G401.6 (cell line): ENCODE measurements around the gene POU2F3.

Source experiments
- FAIRE-seq: peaks from 2 replicates; lab custom pipeline; 2012; peaks lifted over from hg19 to GRCh38; lab: Jason Lieb, UNC

POU2F3 gene

DNA sequence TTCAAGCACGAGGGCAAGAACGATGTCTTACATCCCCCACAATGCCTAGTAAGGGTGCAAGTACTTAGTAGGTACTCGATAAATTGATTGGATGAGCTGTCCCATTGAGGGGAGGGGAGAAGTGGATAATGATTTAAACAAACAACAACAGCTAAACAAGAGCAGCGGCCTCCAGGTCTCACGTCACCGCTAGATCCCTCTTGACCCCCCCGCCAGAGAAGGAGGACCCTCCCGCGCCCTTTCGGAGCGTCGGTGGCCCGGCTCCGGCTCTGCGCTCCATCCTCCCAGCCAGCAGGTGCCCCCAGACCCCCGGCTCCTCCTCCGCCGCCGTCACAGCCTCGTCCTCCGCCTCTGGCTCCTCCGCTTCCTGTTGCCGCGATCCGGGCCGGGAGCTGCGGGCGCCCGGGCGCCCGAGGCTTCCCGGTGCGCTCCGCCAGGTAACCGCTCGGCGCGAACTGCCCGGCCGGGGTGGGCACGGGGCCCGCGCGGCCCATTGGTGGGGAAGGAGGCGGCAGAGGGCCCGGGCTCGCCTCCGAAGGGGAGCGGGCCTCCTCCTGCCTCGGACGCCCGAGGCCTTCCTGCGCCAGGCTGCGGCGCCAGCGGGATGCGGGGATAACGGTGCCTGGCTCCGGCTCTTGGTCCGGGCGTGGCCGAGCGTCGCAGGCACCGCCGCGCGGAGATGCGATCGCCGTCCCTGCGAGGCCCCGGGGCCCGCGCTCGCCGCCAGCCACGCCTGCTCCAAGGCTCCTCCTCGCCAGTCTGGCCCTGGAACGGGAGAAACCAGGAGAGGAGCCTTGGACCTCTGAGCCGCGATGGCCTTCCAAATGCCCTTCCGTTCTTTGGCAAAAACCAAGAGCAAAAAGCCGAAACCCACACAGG lies 85.2 kb downstream of the POU2F3 start, which contains the start of gene TLCD5:
TSS of gene TLCD5 (plus strand) at position 368 of the 879 bp plus-strand sequence. CDS start 2,143 bp downstream, outside the sequence.
- no peak for FAIRE-seq

DNA sequence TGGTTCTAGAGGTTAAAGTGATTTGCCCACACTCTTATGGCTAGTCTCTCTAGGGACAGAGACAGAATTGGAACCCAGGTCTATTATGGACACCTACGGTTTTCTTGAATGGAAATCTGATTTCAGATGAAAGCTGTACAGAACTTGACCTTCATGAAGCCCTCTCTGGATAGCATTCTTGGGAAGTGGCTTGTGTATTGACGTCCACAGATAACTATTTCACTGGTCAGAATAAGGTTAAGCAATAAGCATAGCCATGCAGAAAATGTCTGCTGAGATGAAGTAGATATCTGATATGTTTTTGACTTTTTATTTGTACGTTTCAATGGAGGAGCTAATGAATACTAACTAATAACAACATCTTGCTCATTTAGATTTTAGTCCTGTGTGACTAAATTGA lies 86.3 kb downstream of the POU2F3 start:
- FAIRE-seq = no peak

DNA sequence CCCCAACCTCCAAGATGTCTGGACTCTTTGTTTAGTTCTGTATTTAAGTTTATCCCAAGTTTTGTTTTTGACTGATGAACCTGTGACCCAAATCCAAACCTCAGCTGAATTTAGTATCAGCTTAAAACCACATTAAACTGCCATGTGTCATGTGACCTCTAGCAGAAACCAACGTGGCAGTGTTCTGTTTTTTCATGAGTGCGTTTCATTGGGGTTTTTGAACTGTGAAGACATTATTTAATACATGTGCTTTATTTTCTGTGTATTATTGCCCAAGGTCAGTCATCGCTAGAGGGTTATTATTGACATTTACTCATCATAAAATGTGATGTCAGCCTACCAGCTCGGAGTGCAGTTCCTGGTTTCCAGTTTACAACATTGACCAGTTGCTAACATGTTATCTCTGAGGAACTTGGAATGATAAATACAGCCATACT lies 86.9 kb downstream of the POU2F3 start:
- FAIRE-seq = no peak

DNA sequence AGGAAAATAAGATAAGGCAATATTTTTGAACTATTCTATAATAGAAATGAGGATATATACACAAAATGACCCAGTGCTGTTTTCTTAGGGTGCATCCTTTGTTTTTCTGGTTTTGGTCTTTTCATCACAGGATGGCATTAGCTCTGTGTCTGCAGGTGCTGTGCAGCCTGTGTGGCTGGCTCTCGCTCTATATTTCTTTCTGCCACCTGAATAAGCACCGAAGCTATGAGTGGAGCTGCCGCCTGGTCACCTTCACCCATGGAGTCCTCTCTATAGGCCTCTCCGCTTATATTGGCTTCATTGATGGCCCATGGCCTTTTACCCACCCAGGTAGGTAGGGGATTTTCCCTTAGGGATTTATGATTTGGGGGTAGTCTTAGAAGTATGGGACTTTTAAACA lies 87.4 kb downstream of the POU2F3 start:
- FAIRE-seq = no peak

DNA sequence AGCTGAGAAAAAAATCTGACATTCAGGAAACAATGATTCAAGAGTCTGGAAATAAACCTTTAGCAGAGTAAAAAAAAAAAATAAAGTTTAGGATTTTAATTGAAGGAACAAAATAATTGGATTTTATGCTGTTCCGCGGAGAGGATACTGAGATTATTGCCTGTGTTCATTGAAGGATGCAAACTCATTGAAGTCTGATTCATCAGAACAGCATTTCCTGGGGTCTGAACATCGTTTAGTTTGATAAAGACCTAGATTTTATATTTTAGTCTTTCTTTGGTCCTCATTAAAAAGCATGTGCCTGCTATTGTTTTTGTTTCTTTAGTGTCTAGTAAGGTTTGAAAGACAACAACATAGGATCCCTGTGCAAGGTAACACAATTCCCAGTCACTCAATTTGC lies 89.6 kb downstream of the POU2F3 start:
- FAIRE-seq = no peak

DNA sequence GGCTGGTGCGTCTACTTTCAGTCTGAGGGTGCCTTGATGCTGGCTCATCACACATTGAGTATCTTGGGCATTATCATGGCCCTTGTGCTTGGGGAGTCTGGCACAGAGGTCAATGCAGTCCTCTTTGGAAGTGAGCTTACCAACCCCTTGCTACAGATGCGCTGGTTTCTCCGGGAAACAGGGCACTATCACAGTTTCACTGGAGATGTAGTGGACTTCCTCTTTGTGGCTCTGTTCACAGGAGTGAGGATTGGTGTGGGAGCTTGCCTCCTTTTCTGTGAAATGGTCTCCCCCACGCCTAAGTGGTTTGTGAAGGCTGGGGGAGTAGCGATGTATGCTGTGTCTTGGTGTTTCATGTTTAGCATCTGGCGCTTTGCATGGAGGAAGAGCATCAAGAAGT lies 90.1 kb downstream of the POU2F3 start:
- no peak for FAIRE-seq

DNA sequence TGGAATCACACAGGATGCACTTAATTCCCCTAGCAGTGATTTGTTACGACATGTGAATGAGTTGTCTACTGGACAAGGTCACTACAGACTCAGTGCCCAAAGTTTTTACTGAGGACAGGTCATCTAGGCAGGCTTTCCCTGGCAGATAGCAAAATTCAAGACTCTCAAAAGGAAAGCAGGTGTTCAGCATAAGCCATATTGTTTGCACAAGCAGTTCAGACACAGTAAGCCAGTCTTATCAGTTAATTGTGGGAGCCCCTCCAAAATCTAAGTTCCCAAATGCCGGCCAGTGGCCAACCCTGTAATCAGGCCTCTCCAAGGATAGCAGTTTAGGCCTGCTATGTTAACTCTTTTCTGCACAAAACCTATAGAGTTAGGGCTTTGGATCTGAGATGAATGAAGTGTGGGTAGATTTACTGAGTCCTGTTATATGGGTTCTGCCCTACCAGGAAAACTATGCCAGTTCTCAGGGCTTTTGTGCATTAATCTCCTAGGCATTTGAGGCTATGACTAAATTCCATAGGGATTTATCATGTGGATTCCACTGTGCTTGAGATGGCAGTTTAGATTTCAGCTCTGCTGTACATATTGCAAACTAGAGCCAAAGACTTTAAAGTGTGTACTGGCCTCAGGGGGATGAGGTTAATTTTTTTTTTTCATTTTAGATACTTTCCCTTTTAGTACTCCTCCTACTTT lies 91.5 kb downstream of the POU2F3 start:
- peak; percentile 66 for FAIRE-seq

DNA sequence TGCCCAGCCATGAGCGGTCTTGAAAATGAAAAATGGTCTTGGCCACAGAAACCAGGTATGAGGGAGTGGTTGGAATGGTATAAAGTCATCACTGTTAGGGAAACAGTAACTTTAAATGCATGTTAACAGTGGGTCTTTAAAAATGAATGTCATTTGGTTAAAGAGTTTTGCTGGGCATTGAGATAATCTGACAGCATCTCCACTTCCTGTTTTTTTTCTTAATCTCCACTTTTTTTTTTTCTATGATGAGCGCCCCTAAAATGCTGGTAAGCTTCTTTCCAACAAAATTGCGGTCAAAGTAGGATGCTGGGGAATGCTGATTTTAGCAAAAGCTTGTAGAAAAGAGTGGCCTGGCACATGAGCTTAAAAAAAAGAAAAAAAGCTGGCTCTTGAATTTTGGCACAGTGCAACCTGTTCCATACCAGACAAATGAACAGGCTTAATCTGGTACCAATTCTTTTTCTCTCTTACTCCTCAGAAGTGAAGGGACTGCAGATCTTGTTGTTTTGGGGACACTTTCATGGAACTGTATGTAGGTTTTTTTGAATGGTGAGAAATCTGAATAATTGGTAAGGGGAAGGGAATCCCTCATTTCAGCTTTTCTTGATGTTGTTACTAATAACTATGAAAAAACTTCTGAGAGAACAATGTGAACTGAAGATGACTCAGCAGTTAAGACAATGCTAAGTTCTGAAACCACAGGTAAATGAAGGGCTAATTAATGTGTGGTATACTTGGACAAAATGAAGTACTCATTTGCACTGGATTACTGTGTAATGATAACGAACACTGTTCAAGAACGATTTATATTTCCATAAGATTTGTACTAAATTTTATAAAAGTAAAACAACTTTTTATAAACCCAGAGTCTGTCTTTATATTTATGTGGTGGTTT lies 93.1 kb downstream of the POU2F3 start:
- FAIRE-seq = no peak

DNA sequence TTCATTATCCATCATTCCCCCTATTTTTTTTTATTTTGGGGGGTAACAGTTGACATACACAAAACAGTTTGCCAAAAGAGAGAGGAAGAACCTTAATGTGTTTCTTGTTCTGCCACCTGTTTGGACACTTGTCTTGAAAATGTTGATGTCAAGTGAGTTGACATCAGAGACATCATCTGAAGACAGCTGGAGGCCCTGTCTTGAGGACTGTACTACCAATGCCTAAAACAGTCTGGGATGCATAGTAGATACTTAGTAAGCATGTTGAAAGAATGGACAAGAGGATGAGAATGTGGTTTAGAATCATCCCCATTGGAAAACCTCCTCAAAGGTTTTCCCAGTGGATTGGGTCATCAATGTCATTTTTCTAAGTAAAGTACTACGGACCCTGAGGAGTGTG lies 93.9 kb downstream of the POU2F3 start:
- FAIRE-seq = no peak

DNA sequence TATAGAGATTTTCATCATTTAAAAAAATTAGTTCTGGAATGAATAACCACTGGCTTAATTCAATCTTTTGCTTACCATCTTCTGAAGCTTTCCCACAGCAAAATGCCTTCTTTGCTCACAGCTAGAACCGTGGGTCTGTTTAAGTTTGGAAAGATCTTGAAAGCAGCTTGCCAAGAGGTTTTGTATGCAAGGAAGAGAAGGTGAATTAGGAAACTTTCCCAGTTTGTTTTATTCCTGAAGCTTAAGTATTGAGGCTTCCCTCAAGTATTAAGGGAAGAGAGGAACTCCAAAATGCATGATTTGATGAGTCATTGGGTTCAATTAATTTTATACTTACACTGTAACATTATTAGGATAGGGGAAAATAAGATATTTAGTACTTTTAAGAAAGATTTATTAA lies 94.4 kb downstream of the POU2F3 start:
- no peak for FAIRE-seq

DNA sequence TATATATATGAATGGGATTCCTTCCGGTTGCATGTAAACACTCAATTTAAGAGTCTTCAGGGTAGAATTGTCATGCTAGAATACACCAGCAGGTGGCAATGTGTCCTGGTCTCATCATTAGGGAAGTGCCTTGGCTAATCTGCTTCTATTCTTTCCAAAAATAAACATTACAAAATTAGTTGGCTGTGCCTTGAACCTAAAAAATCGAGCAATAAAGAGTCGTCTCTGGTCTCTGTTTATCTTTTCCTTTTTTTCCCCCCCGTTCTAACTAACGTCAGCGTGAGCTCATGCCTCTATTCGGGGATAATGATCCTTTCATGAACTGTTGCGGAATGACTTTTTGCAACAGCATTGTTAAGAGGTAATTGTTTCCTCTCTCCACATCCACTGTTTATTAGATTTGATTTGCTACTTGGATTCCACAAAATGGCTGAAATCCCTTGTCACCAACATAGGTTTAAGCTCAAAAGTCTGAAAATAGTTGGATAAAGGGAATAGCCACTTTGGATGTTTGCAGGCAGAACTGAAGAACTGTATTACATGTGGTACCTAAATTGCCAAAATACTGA lies 95.0 kb downstream of the POU2F3 start:
- peak; percentile 85 for FAIRE-seq

DNA sequence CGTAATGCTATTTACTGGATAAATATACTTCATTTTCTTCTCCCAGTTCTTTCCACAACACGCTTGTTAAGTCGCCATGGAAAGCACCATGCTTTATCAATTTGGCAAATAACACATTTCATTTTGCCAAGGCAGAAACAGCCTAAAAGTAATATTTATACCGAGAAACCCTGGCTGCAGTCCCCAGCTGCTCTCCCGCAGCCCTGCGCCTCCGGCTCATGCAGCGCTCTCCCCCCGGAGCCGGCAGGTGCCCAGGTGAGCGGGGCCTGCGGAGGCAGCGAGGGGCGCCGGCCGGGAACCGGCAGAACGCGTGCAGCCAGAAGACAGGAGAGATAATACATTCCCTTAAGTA lies 95.6 kb downstream of the POU2F3 start:
- FAIRE-seq = no peak

DNA sequence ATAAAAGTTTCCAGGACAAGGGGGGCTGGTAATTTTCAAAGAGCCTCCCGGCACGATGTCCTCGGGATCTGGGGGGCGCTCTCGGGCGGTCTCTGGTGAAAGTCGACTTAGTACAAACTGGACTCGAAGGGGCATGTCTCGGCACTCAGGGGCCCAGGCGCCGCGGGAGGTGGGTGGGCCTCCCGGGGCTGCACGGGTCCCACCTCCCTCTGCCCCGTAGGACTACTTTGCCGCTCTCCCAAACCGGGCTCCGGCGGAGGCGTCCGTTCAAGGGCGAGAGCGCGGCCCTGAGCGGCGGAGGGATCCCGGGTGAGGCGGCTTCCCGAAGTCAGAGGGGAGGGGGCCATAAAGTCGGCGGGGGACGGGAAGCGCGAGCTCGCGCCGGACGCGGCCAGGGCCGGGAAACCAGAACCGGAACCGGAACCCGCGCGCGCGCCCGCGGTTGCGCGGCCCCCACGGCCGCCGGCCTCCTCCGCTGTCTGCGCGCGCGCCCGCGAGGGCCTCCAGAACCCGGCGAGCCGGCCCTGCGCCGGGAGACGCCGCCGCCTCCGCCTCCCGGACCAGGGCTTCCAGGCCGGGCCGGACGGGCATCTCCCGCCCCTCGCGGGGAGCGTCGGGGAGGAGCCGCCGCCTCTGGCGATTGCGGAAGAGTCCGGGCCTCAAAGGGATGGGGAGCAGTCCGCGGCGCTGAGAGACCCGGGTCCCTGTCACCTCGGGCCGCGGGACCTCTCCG lies 96.1 kb downstream of the POU2F3 start, which contains the start of gene ARHGEF12:
TSS of gene ARHGEF12 (plus strand) at position 506 of the 733 bp plus-strand sequence. CDS start 831 bp downstream, outside the sequence.
- no peak for FAIRE-seq

DNA sequence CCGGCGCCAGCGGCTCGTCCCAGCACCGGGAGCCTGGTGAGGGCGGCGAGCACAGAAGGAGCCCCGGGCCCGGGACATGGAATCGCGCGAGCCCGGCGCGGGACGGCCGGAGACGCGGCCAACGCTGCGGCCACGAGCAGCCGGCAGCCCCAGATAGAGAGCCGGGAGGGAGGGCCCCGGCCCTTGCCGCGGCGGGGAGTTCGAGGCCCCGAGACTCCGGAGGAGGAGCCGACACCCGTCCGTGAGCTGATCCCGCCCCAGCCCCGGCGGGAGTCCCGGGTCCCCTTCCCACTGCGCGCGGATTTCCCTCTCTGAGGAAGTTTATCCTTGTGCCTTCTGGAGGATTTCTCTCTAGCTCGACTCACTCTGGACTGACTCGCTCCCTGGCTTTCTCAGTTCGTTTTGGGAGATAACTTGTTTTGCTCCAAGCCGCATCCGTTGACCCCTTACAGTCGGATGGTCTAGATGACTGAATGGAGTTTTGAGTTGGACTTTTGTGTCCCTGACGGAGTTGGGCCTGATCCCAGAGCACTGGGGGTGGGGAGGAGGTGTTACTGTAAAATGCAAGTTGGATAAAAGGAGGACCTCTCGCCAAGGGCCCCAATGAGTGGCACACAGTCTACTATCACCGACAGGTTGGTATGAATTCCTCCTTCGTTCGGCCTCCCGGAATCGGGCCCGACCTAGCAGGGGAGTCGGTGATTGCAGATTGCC lies 96.9 kb downstream of the POU2F3 start:
- FAIRE-seq = no peak

DNA sequence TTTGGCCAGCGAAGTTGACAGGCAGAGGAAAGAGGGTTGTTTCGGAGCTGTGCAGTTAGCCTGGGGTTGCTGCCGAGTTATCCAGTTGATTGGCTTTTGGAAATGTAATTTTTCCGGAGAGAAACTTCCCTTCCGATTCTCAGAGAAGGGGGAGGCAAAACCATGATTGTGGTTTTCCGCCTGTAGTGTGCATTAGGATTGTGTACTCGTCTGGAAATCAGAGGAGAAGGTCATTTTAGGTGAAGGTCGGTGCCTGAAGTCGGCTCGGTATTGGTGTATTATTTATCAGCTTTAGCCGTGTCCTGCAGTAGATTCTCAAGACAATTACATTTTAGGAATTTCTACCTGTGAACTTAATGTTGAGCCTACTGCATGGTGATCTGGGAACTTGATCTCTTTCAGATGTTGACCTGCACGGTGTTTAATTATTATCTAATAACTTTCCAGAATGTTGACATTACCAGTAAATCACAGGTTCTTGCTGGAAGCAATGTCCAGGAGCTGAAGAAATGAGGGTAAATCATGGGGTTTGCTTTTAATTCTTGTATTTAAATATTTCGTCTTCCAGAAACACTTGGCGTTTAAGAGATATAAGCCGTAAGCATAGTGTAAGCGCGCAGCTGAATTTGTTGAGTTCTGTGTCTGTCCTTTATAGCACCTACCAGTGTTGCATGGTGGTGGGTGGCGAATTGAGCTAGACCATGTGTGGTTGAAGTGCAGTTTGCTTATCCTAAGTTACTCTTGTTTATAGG lies 97.6 kb downstream of the POU2F3 start:
- no peak for FAIRE-seq

DNA sequence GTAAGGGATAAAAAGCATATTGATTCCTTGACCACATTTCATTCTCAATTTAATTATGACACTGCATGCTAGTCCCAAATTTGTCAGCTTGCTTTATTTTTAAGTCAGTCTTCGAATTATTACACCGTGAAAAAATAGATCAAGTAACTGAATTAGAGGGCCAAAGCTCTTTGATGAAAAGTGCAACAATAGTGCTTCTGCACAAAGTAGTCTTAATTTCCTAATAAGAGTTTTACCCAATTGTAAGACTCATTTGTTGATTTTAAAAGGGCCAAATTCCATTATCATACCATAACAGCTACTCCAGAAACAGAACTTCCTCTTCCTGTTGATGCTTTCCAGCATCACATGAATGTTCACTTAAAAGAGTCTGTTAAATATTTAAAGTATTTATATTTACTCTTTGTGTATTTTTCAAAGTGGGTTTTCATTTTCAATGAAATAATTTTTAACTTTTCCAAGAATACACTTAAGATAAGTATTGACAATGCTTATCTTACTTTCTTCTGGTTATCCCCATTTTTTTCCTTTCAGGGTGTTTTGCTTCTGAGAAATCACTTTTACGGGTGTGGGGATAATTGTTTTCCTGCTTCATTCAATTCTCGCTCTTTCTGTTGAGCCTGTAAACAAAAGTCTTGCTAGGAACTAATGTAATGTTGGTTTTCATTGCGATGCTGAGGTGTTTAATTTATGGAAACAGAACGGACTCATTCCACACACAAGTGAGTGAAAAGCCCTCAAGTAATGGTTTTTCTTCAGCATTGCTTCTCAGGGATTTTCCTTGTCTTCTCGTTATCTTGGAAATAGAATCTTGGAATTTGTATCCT lies 98.4 kb downstream of the POU2F3 start:
- FAIRE-seq = peak; percentile 41

DNA sequence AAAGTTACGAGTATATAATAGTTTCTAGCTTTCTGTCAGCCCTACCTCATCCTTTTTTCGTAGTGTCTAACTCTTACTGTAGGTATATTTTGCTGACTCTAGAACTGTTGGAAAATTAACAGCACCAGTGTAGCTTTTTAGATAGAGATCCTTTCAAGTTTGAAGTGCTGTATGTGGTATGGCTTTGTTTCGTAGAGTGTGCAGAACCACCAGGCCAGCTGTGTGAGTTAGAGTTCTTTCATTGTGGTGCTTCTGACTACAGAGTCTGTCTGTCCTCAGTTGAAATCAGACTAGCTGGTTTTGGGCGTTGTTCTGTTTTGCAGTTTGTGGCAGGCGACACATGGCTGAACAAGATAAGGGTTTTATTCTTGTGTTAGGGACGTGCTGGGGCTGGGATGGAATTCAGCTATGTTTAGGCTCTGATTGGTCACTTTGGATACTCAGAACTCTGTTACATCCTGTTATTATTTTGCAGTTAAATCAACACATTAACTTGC lies 99.5 kb downstream of the POU2F3 start:
- no peak for FAIRE-seq

DNA sequence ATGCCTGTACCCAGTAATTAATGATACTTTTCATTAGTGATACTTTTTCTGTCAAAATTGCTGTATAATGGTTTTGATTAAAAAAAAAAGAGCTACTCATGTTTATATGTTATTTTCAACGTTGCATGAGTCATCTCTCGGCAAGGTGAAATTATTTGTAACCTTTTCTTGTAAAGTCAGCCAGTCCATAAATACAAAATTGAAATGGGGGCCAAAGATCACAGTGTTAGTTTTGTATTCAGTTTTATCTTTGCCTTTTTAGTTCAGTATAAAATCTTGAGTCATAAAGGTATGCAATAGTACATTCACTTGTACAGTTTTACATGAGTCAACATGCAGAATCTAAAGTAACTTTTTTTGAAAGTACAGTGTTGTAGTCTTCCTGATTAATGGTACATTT lies 100.6 kb downstream of the POU2F3 start:
- FAIRE-seq = no peak

DNA sequence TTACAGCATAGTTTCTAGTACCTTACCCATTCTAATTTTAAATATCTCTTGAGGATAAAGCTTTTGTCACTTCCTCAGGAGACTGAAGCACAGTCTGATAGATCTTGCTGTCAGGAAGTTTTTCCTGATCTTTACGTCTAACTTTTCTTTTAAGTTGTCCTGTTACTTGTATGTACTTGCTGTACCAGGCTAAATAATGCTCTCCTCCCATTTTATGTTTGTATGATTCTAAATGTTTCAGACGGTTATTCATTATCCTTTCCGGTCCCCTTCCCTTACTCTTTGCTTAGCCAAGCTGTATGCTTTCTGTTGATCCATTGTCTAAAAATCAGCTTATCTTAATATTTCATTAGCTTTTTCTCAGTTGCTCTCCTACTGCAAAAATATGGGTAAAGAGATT lies 102.3 kb downstream of the POU2F3 start:
- FAIRE-seq = no peak
